Astrocyte (in vitro differentiated cells and primary cell): ENCODE data around the gene GOLIM4. TPM values are rescaled to one million over a fixed set of nuclear protein-coding genes. Genes with fewer than 3 reads are reported as not detected.

Experiments
- DNase-seq: peaks from one replicate; pipeline ENCODE4 v3.0.0-alpha.2; 2010; ENCODE audit warnings: low read depth
- FAIRE-seq: peaks from 2 replicates; lab custom pipeline; 2011; peaks lifted over from hg19 to GRCh38; lab: Jason Lieb, UNC
- H2AFZ ChIP-seq: 2 replicates; pipeline ENCODE4 v1.6.0; 2012; ENCODE audit warnings: low read depth, low read length, inconsistent platforms
- H3K27ac ChIP-seq: 2 replicates; pipeline ENCODE4 v1.5.1; 2011; ENCODE audit warnings: low read depth, low read length, inconsistent platforms
- H3K27me3 ChIP-seq: 2 replicates; pipeline ENCODE4 v1.6.0; 2011; ENCODE audit warnings: low read length, inconsistent platforms; ENCODE audit not compliant: insufficient read depth
- H3K36me3 ChIP-seq: 2 replicates; pipeline ENCODE4 v1.5.1; 2011; ENCODE audit warnings: low read length, inconsistent platforms; ENCODE audit not compliant: insufficient read depth
- H3K4me1 ChIP-seq: 2 replicates; pipeline ENCODE4 v1.5.1; 2011; ENCODE audit warnings: low read length, inconsistent platforms; ENCODE audit not compliant: insufficient read depth
- H3K4me2 ChIP-seq: 2 replicates; pipeline ENCODE4 v1.6.0; 2012; ENCODE audit warnings: low read length, inconsistent platforms
- H3K4me3 ChIP-seq: 2 replicates; pipeline ENCODE4 v1.5.1; 2011; ENCODE audit warnings: low read depth, mild to moderate bottlenecking, low read length, inconsistent platforms; ENCODE audit not compliant: insufficient read depth
- H3K79me2 ChIP-seq: 2 replicates; pipeline ENCODE4 v1.6.0; 2012; ENCODE audit warnings: mild to moderate bottlenecking, low read length, inconsistent platforms; ENCODE audit not compliant: insufficient read depth
- H3K9ac ChIP-seq: 2 replicates; pipeline ENCODE4 v1.6.0; 2012; ENCODE audit warnings: mild to moderate bottlenecking, low read length, inconsistent platforms
- H3K9me3 ChIP-seq: 2 replicates; pipeline ENCODE4 v1.5.1; 2012; ENCODE audit warnings: low read depth, mild to moderate bottlenecking, low read length, inconsistent platforms; ENCODE audit not compliant: insufficient read depth
- H4K20me1 ChIP-seq: 2 replicates; pipeline ENCODE4 v1.6.0; 2012; ENCODE audit warnings: low read length, inconsistent platforms; ENCODE audit not compliant: insufficient read depth
- H3K27ac Mint-ChIP-seq: one replicate; pipeline ENCODE4 v1.8.0; 2021; ENCODE audit warnings: mild to moderate bottlenecking, mixed read lengths; ENCODE audit not compliant: unreplicated experiment
- H3K27me3 Mint-ChIP-seq: one replicate; pipeline ENCODE4 v1.8.0; 2021; ENCODE audit warnings: low read depth, mixed read lengths; ENCODE audit not compliant: unreplicated experiment
- H3K36me3 Mint-ChIP-seq: one replicate; pipeline ENCODE4 v1.8.0; 2021; ENCODE audit warnings: low read depth, mixed read lengths; ENCODE audit not compliant: unreplicated experiment
- H3K4me1 Mint-ChIP-seq: one replicate; pipeline ENCODE4 v1.8.0; 2021; ENCODE audit warnings: low read depth, mixed read lengths; ENCODE audit not compliant: unreplicated experiment
- H3K4me3 Mint-ChIP-seq: one replicate; pipeline ENCODE4 v1.8.0; 2021; ENCODE audit warnings: mild to moderate bottlenecking, moderate library complexity, mixed read lengths; ENCODE audit not compliant: unreplicated experiment
- H3K9me3 Mint-ChIP-seq: one replicate; pipeline ENCODE4 v1.8.0; 2021; ENCODE audit warnings: mild to moderate bottlenecking, mixed read lengths; ENCODE audit not compliant: unreplicated experiment
- CTCF ChIP-seq: IDR thresholded peaks from 2 replicates; pipeline ENCODE4 v1.5.1; 2011; ENCODE audit warnings: low read depth, mild to moderate bottlenecking, inconsistent platforms, low read length, moderate library complexity; ENCODE audit not compliant: insufficient read depth
- EZH2 ChIP-seq: IDR thresholded peaks from 2 replicates; pipeline ENCODE4 v1.6.1; 2012; ENCODE audit warnings: mild to moderate bottlenecking, low read length, inconsistent platforms; ENCODE audit not compliant: insufficient read depth
- total RNA-seq: library from RNA; stranded (reverse); gene quantifications from 2 replicates; pipeline ENCODE4 v1.2.1, GENCODE V29; 2021

GOLIM4 gene
- total RNA-seq, 1 donor from 2014 or later, result 51.5 TPM

GRCh38 chr3:168093790-168094189, 1.9 kb downstream of the GOLIM4 start:
- Mint-ChIP-seq H3K27ac (no peak overlapping the region), H3K27me3 (no peaks in the 10 kb centered on the region), H3K36me3 (no peaks in the 10 kb centered on the region), H3K9me3 (no peaks in the 10 kb centered on the region), H3K4me1 (peaks cover 41% of the 10 kb centered on the region), H3K4me3 (peak overlapping the region; percentile 88)
- peaks cover 7% of the 10 kb centered on the region for H3K4me1 ChIP-seq
- peaks cover 63% of the 10 kb centered on the region for H3K79me2 ChIP-seq
- no peaks in the 10 kb centered on the region for H3K36me3 ChIP-seq
- H3K9me3 ChIP-seq, result no peaks in the 10 kb centered on the region
- DNase-seq (no peak), FAIRE-seq (no peak)
- no peak for TF ChIP-seq CTCF
- H3K9ac ChIP-seq, result peak overlapping the region; percentile 94
- H3K27me3 ChIP-seq, result no peaks in the 10 kb centered on the region
- peak overlapping the region; percentile 98 for H3K4me3 ChIP-seq
- H2AFZ ChIP-seq, result no peak overlapping the region
- peak overlapping the region; percentile 91 for H3K4me2 ChIP-seq
- H4K20me1 ChIP-seq, result peaks cover 58% of the 10 kb centered on the region
- peak overlapping the region; percentile 93 for H3K27ac ChIP-seq

GRCh38 chr3:168093229-168093628, 2.5 kb downstream of the GOLIM4 start:
- peaks cover 7% of the 10 kb centered on the region for H3K4me1 ChIP-seq
- no peak overlapping the region for H2AFZ ChIP-seq
- H3K36me3 ChIP-seq, result no peaks in the 10 kb centered on the region
- H3K27ac ChIP-seq, result peak overlapping the region; percentile 93
- peak overlapping the region; percentile 20 for H3K27ac Mint-ChIP-seq
- H3K27me3 Mint-ChIP-seq, result no peaks in the 10 kb centered on the region
- no peaks in the 10 kb centered on the region for H3K9me3 ChIP-seq
- peaks cover 63% of the 10 kb centered on the region for H4K20me1 ChIP-seq
- H3K4me3 Mint-ChIP-seq, result peak overlapping the region; percentile 88
- H3K4me1 Mint-ChIP-seq, result peaks cover 46% of the 10 kb centered on the region
- peaks cover 69% of the 10 kb centered on the region for H3K79me2 ChIP-seq
- peak overlapping the region; percentile 94 for H3K9ac ChIP-seq
- FAIRE-seq (no peak), DNase-seq (no peak)
- H3K36me3 Mint-ChIP-seq, result no peaks in the 10 kb centered on the region
- H3K27me3 ChIP-seq, result no peaks in the 10 kb centered on the region
- peak overlapping the region; percentile 91 for H3K4me2 ChIP-seq
- H3K4me3 ChIP-seq, result peak overlapping the region; percentile 98
- TF ChIP-seq CTCF, result no peak
- TF ChIP-seq EZH2, result no peak
- no peaks in the 10 kb centered on the region for H3K9me3 Mint-ChIP-seq

- Histone ChIP-seq H3K9me3 (no peaks in the 10 kb centered on the region), H3K4me2 (peak overlapping the region; percentile 91), H3K36me3 (no peaks in the 10 kb centered on the region), H3K4me3 (no peak overlapping the region), H4K20me1 (peaks cover 72% of the 10 kb centered on the region), H3K27me3 (no peaks in the 10 kb centered on the region), H3K79me2 (peaks cover 82% of the 10 kb centered on the region), H2AFZ (no peak overlapping the region), H3K27ac (no peak overlapping the region), H3K4me1 (peaks cover 7% of the 10 kb centered on the region), H3K9ac (no peak overlapping the region)
- no peak overlapping the region for H3K27ac Mint-ChIP-seq
- no peak for DNase-seq
- peaks cover 44% of the 10 kb centered on the region for H3K4me1 Mint-ChIP-seq
- no peak for FAIRE-seq
- no peak overlapping the region for H3K4me3 Mint-ChIP-seq
- no peak for TF ChIP-seq EZH2
- no peak for TF ChIP-seq CTCF
- H3K27me3 Mint-ChIP-seq, result no peaks in the 10 kb centered on the region
- no peaks in the 10 kb centered on the region for H3K9me3 Mint-ChIP-seq
- H3K36me3 Mint-ChIP-seq, result no peaks in the 10 kb centered on the region
Measured at GRCh38 chr3:168091941-168092340, 3.8 kb downstream of the GOLIM4 start.
